SK-N-MC (cell line): ENCODE data around the gene MUC3A.
"Not testable (repeated sequence)": the region's sequence is repeated elsewhere in the genome, so short reads cannot be mapped to it uniquely, and the experiment has no call there.

Experiments used
- DNase-seq: peaks from one replicate; pipeline ENCODE4 v3.0.0-alpha.2; 2011; ENCODE audit warnings: low read depth, low spot score
- H3K27ac ChIP-seq: fragments of 200-600 bp; sonication (generic); 2 replicates; pipeline ENCODE4 v1.5.1; 2016; ENCODE audit warnings: mixed run types
- H3K36me3 ChIP-seq: fragments of 200-600 bp; sonication (generic); 2 replicates; pipeline ENCODE4 v1.6.1; 2017; ENCODE audit warnings: antibody characterized with exemption, low read length, mixed read lengths; ENCODE audit not compliant: insufficient read depth
- H3K4me3 ChIP-seq: fragments of 200-600 bp; sonication (generic); 2 replicates; pipeline ENCODE4 v1.5.1; 2016
- H3K9ac ChIP-seq: fragments of 200-600 bp; sonication (generic); 2 replicates; pipeline ENCODE4 v1.8.0; 2017; ENCODE audit warnings: mixed run types, mixed read lengths; ENCODE audit not compliant: insufficient read length
- H3K9me3 ChIP-seq: fragments of 200-600 bp; sonication (generic); 2 replicates; pipeline ENCODE4 v1.6.1; 2017; ENCODE audit warnings: low read depth, mild to moderate bottlenecking, antibody characterized with exemption, low read length, moderate library complexity, mixed read lengths
- EZH2 ChIP-seq: fragments of 200-600 bp; sonication (generic); IDR thresholded peaks from one replicate; pipeline ENCODE4 v1.6.1; 2017; ENCODE audit warnings: antibody characterized with exemption
- FOXP2 ChIP-seq: optimal IDR thresholded peaks from 2 replicates; pipeline ENCODE3; 2011; ENCODE audit warnings: mild to moderate bottlenecking, moderate library complexity; ENCODE audit not compliant: insufficient read depth; ENCODE audit errors: extremely low read length, control extremely low read depth
- POLR2AphosphoS5 ChIP-seq: IDR thresholded peaks from 2 replicates; pipeline ENCODE4 v1.6.1; 2012; ENCODE audit warnings: mild to moderate bottlenecking, low read depth, low read length, borderline replicate concordance

The MUC3A gene, protein sequence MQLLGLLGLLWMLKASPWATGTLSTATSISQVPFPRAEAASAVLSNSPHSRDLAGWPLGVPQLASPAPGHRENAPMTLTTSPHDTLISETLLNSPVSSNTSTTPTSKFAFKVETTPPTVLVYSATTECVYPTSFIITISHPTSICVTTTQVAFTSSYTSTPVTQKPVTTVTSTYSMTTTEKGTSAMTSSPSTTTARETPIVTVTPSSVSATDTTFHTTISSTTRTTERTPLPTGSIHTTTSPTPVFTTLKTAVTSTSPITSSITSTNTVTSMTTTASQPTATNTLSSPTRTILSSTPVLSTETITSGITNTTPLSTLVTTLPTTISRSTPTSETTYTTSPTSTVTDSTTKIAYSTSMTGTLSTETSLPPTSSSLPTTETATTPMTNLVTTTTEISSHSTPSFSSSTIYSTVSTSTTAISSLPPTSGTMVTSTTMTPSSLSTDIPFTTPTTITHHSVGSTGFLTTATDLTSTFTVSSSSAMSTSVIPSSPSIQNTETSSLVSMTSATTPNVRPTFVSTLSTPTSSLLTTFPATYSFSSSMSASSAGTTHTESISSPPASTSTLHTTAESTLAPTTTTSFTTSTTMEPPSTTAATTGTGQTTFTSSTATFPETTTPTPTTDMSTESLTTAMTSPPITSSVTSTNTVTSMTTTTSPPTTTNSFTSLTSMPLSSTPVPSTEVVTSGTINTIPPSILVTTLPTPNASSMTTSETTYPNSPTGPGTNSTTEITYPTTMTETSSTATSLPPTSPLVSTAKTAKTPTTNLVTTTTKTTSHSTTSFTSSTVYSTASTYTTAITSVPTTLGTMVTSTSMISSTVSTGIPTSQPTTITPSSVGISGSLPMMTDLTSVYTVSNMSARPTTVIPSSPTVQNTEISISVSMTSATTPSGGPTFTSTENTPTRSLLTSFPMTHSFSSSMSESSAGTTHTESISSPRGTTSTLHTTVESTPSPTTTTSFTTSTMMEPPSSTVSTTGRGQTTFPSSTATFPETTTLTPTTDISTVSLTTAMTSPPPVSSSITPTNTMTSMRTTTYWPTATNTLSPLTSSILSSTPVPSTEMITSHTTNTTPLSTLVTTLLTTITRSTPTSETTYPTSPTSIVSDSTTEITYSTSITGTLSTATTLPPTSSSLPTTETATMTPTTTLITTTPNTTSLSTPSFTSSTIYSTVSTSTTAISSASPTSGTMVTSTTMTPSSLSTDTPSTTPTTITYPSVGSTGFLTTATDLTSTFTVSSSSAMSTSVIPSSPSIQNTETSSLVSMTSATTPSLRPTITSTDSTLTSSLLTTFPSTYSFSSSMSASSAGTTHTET (N-terminal part only)

DNA sequence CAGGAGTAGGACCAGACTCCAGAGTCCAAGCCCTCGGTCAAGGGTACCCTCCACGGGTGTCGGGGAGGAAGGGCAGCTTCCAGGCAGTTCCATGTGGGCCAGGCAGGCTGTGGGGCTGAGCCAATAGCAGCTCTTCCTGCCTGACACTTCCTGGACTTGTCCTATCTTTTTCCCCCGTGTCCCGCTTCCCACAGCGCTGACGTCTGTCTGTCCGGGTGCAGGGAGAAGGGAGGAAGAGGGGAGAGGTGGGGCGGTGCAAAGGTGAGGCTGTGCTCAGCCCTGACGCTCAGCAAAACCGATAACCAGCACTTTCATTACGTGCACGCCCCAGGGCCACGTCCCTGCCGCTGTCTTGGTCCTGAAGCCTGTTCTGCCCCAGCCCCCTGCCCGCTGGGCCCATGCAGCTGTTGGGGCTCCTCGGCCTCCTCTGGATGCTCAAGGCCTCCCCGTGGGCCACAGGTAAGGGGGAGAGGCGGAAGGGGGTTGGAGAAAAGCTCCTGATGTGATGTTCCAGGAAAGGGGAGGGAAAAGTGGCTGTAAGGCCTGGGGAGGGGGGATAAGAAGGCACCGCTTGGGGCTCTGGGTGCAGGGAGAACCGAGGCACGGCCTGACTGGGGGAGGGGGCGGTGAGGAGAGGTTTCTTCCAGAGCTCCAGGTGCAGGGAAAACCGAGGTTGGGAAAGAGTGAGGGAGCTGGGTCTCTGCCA, at the start of gene MUC3A:
Gene MUC3A, plus strand, starts transcription at position 308 of the 706 bp plus-strand sequence. Its CDS starts 91 bp downstream, at position 399.
- no peak within 1 kb of the TSS for H3K4me3 ChIP-seq
- H3K36me3 ChIP-seq, result no peaks in the 10 kb centered on the region
- no peaks in the 10 kb centered on the region for H3K9me3 ChIP-seq
- no peak within 1 kb of the TSS for H3K27ac ChIP-seq
- no peak for TF ChIP-seq POLR2AphosphoS5
- no peak for TF ChIP-seq EZH2
- TF ChIP-seq FOXP2, result no peak
- no peak for DNase-seq
- no peak within 1 kb of the TSS for H3K9ac ChIP-seq

DNA sequence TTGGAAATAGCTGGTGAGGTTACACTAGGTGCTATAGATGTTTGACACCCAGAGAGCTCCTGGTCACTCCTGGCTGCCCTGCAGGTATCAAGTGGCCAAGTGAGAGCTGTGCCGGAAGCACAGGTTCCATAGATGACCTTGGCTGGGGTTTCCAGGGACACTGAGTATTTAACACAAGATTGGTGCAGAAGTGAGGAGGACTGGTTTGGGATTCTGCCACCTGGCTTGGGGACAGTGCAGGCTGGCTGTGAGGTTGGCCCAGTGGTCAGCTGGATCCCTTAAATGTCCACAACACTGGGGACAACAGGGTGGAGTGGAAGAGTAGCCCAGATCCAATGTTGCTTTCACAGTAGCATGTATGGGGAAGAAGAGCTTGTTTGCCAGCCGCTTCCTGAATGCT, 48.4 kb upstream of the MUC3A start:
- Histone ChIP-seq H3K4me3 (no peak overlapping the region), H3K9me3 (no peaks in the 10 kb centered on the region), H3K36me3 (no peaks in the 10 kb centered on the region), H3K27ac (no peak overlapping the region), H3K9ac (no peak overlapping the region)
- TF ChIP-seq FOXP2 (no peak), POLR2AphosphoS5 (no peak), EZH2 (no peak)
- no peak for DNase-seq

DNA sequence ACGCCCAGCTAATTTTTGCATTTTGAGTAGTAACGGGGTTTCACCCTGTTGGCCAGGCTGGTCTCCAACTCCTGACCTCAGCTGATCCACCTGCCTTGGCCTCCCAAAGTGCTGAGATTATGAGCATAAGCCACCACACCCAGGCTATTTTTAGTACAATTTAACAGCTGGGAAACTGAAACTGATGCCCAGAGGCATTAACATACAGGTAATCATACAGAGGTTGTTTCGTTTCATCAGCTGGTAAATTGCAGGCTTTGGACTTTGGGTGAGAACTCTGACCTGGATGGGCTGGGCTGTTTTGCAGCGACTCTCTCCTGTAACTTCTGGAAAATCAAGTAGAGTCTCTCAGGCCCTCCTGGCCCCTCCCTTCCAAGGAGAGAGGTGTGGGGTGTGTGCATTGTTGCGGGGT, 47.4 kb upstream of the MUC3A start:
- no peak for TF ChIP-seq FOXP2
- no peak for TF ChIP-seq EZH2
- no peak for TF ChIP-seq POLR2AphosphoS5
- Histone ChIP-seq H3K9ac (no peak overlapping the region), H3K36me3 (no peaks in the 10 kb centered on the region), H3K9me3 (no peaks in the 10 kb centered on the region), H3K4me3 (no peak overlapping the region), H3K27ac (no peak overlapping the region)
- no peak for DNase-seq

DNA sequence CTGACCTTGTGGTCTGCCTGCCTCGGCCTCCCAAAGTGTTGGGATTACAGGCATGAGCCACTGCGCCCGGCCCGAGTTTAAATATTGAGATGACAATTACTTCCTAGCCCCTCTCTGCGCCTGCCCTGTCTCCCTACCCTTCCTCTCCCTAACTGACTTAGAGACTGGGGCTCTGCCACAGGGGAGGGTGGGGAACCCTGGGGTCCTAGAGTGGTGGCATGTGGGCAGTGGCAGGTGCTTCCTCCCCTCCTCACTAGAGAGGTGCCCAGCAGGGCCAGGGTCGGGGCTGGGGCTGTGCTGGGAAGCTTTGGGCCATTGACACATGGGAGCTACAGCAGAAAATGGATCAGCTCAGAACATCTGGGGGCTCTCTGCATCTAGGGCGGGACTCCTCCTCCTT, 46.7 kb upstream of the MUC3A start:
- no peak for DNase-seq
- TF ChIP-seq POLR2AphosphoS5, result no peak
- Histone ChIP-seq H3K4me3 (no peak overlapping the region), H3K9me3 (no peaks in the 10 kb centered on the region), H3K36me3 (no peaks in the 10 kb centered on the region), H3K27ac (no peak overlapping the region), H3K9ac (no peak overlapping the region)

DNA sequence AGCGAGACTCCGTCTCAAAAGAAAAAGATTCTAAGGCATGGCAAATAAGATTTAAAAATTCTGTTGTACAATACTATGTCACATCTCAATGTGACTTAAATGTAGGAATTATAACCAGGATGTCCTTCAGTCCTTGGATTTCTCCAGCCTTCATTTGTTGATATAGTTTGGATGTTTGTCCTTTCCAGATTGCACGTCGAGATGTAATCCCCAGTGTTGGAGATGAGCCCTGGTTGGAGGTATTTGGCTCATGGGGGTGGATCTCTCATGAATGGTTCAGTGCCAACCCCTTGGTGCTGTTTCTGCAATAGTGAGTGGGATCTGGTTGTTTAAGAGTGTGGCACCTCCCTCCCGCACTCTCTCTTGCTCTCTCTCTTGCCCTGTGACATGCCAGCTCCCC, 40.8 kb upstream of the MUC3A start:
- DNase-seq, result no peak
- H3K4me3 ChIP-seq, result no peak overlapping the region
- H3K27ac ChIP-seq, result no peak overlapping the region
- H3K36me3 ChIP-seq, result no peaks in the 10 kb centered on the region
- TF ChIP-seq EZH2 (no peak), POLR2AphosphoS5 (no peak), FOXP2 (no peak)
- no peak overlapping the region for H3K9ac ChIP-seq
- no peaks in the 10 kb centered on the region for H3K9me3 ChIP-seq

DNA sequence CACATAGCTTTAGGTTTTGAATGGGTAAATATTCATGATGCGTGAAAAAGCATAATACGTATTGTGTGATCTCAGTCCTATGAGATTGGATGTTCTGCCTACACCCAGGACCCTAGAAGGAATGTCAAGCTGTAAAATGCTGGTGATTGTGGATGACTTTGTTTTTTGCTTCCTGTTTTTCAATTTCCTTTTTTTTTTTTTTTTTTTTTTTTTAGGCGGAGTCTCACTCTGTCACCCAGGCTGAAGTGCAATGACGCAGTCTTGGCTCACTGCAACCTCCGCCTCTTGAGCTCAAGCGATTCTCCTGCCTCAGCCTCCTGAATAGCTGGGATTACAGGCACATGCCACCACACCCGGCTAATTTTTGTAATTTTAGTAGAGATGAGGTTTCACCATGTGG, 38.9 kb upstream of the MUC3A start:
- not testable (repeated sequence) for H3K27ac ChIP-seq, H3K36me3 ChIP-seq, H3K4me3 ChIP-seq, H3K9ac ChIP-seq, H3K9me3 ChIP-seq, DNase-seq

DNA sequence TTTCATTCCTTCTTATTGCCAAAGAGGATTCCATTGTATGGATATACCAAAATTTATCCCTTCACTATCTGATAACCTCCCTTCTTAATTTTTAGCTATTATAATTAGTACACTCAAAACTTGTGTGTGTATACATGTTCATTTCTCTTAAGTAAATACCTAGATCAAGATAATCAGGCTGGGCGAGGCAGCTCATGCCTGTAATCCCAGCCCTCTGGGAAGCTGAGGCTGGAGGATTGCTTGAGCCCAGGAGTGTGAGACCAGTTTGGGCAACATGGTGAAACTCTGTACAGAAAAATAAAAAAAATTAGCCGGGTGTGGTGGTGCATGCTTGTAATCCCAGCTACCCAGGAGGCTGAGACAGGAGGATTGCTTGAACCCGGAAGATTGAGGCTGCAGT, 37.9 kb upstream of the MUC3A start:
- Histone ChIP-seq H3K9me3 (no peaks in the 10 kb centered on the region), H3K4me3 (no peak overlapping the region), H3K9ac (no peak overlapping the region), H3K27ac (no peak overlapping the region), H3K36me3 (no peaks in the 10 kb centered on the region)
- TF ChIP-seq FOXP2 (no peak), POLR2AphosphoS5 (no peak), EZH2 (no peak)
- DNase-seq, result no peak
